Measurements from ENCODE around the gene NADK2. TPM values are rescaled to one million over a fixed set of nuclear protein-coding genes. Genes with fewer than 3 reads are reported as not detected.

NADK2 gene
- total RNA-seq, 1 experiment from 2014 or later = 23.7 TPM

DNA sequence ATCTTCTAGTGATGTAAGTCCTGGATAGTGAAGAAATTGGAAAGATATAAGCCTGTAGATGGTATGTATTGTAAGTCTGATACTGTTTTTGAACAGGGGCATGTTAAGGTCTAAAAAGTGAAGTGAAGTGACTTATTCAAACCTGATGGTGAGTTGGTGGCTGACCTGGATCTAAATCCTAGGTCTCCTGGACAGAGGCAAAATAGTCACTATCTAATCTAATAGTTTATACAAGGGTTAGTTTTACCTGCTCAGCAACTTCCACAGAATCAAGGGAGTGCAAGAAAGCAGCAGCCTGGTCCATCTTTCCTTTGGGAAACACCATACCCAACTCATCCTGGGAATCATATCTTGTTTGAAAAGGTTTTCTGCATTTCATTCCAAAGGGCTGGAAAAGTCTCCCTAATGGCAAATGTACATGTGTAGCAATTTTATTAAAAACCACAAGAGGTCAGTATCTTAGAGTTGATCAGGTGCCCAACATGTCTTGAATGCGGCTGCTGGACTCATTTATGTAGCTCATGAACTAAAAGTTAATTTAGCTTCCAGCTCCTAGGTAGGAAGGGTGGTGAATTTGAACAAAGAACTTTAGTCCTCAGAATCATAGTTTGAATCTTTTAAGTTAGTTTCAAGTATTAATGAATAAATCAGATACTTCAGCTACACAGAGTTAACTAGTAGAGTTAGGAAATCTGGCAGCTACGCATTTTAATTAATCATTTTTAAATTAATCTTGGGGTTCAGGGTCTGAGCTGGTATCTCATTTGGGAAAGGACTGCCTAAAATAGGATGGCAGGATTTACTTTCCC is 63.8 kb downstream of the NADK2 start:
- in situ Hi-C loops (cut with HindIII; ENCODE audit: low pct_unique_long_range_greater_than_20kb, low sequenced_read_pairs) = no loop called here
- DNase-seq (ENCODE audit: low read depth) = peak; percentile 16

- in situ Hi-C loops (cut with HindIII; ENCODE audit: low pct_unique_long_range_greater_than_20kb, low sequenced_read_pairs) = no loop called here
Measured at GRCh38 chr5:36177154-36177553, 64.6 kb downstream of the NADK2 start.

GRCh38 chr5:36175043-36175442 is 66.7 kb downstream of the NADK2 start:
- in situ Hi-C loops (cut with HindIII; ENCODE audit: low pct_unique_long_range_greater_than_20kb, low sequenced_read_pairs) = no loop called here
- DNase-seq (ENCODE audit: low read depth) = no peak

More at GRCh38 chr5:36177154-36177553, 64.6 kb downstream of the NADK2 start:
- no peak for DNase-seq (ENCODE audit: low read depth)

- DNase-seq (ENCODE audit: low read depth) = no peak
- in situ Hi-C loops (cut with HindIII; ENCODE audit: low pct_unique_long_range_greater_than_20kb, low sequenced_read_pairs) = no loop called here
Measured at GRCh38 chr5:36174119-36174518, 67.6 kb downstream of the NADK2 start.

DNA sequence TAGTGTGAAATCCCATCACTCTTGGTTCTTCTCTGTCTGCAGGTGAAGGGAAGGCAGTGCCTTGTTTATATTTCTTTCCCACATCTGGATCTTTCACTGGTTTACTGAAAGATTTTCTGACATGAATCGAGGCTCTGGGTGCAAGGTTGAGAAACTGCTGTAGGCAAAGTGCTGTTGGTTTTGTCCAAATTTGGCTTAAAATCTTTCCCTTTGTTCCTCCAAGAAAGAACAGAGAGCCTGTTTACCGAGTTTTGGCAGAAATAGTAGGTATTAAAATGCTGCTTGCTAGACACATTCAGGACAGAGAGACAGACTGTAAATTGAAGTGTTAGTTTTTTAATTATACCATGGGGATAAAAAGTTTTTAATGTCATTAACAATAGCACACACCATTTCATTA is 68.3 kb downstream of the NADK2 start:
- DNase-seq (ENCODE audit: low read depth) = no peak
- in situ Hi-C loops (cut with HindIII; ENCODE audit: low pct_unique_long_range_greater_than_20kb, low sequenced_read_pairs) = no loop called here

DNA sequence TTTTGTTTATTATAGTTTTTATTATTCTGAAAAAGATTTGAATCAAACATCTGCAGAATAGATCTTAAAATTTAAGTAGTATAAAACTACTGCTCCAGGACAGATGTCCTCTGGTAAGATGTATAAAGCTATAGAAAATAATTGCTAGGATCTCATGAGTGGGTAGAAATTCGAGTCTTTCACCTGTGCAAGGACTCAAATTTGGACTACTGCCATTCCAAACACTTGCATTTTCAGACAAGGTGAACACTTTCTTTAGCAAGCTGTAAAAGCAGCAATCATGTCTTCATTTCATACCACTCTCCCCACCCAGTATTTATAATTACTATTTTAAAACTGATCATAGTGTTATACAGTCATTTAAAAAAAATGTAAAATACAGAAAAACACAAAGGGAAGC is 69.1 kb downstream of the NADK2 start:
- DNase-seq (ENCODE audit: low read depth) = no peak
- in situ Hi-C loops (cut with HindIII; ENCODE audit: low pct_unique_long_range_greater_than_20kb, low sequenced_read_pairs) = no loop called here

GRCh38 chr5:36170832-36171424 is 70.8 kb downstream of the NADK2 start:
- in situ Hi-C loops (cut with HindIII; ENCODE audit: low pct_unique_long_range_greater_than_20kb, low sequenced_read_pairs) = no loop called here

DNA sequence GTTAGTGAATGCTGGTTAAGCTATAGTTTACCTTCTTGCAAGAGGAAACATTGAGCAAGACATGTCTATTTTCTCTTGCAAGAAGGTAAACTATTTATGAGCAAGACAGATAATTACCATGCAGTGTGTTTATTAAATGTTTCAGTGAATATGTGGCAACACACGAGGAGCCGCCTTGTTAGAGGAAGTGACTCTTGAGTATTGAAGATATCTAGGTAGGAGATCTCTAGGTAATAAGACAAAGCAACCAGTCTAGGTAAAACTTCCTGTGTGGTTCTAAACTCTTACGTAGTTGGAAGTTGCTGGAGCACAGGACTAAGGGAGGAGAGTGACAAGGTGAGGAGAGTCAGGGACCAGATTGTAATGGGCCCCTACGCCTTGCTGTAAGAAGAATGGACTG is 73.0 kb downstream of the NADK2 start:
- DNase-seq (ENCODE audit: low read depth) = no peak
- in situ Hi-C loops (cut with HindIII; ENCODE audit: low pct_unique_long_range_greater_than_20kb, low sequenced_read_pairs) = no loop called here

More at GRCh38 chr5:36170832-36171424, 70.8 kb downstream of the NADK2 start:
- DNase-seq (ENCODE audit: low read depth) = no peak

GRCh38 chr5:36164461-36164860 is 77.3 kb downstream of the NADK2 start:
- in situ Hi-C loops (cut with HindIII; ENCODE audit: low pct_unique_long_range_greater_than_20kb, low sequenced_read_pairs) = no loop called here
- no peak for DNase-seq (ENCODE audit: low read depth)

DNA sequence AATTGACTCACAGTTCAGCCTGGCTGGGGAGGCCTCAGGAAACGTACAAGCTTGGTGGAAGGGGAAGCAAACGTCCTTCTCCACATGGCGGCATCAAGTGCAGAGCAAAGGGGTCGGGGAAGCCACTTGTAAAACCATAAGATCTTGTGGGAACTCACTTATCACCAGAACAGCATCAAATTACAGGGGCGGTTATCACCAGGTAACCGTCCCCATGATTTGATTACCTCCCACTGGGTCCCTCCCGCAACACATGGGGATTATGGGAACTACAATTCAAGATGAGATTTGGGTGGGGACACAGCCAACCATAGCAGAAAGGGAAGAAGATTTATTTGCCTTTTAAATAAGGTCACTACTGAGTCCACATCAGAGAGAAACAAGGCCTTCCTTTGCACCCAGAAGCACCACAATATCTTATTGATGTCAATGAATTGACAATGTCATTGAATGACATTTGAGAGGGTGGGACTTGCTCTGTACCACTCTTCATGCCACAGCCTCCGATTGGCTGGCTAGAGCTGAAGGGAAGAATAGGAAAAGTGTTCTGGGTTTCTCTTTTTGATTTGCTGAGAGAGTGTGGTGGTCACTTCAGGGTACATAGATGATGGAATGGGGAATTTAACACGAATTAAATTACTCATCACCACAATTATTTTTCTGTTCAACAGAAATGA is 78.8 kb downstream of the NADK2 start:
- no peak for DNase-seq (ENCODE audit: low read depth)
- in situ Hi-C loops (cut with HindIII; ENCODE audit: low pct_unique_long_range_greater_than_20kb, low sequenced_read_pairs) = no loop called here

DNA sequence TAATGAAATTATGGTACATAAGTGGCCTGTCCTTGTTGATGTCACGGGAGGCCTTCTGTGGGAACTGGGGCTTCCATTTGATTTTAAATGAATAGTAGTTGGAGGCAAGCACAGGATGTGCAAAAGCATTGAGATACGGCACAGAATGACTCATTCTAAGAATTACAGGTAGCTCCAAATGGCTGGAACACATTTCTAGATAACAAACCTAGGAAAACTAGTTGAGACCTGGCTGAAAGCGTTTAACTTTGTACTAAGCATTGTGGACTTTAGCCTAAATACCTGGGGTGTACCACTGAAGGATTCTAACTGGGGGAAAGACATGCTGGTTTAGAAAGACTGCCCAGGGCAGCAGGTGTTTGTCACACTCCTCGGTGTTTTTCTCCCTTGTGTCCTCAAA is 80.4 kb downstream of the NADK2 start:
- no peak for DNase-seq (ENCODE audit: low read depth)
- in situ Hi-C loops (cut with HindIII; ENCODE audit: low pct_unique_long_range_greater_than_20kb, low sequenced_read_pairs) = no loop called here

GRCh38 chr5:36160617-36161016 is 81.1 kb downstream of the NADK2 start:
- DNase-seq (ENCODE audit: low read depth) = no peak
- in situ Hi-C loops (cut with HindIII; ENCODE audit: low pct_unique_long_range_greater_than_20kb, low sequenced_read_pairs) = no loop called here

GRCh38 chr5:36158144-36158543 is 83.6 kb downstream of the NADK2 start:
- in situ Hi-C loops (cut with HindIII; ENCODE audit: low pct_unique_long_range_greater_than_20kb, low sequenced_read_pairs) = no loop called here
- DNase-seq (ENCODE audit: low read depth) = no peak

- DNase-seq (ENCODE audit: low read depth) = no peak
- in situ Hi-C loops (cut with HindIII; ENCODE audit: low pct_unique_long_range_greater_than_20kb, low sequenced_read_pairs) = no loop called here
Measured at GRCh38 chr5:36156619-36157018, 85.1 kb downstream of the NADK2 start.

DNA sequence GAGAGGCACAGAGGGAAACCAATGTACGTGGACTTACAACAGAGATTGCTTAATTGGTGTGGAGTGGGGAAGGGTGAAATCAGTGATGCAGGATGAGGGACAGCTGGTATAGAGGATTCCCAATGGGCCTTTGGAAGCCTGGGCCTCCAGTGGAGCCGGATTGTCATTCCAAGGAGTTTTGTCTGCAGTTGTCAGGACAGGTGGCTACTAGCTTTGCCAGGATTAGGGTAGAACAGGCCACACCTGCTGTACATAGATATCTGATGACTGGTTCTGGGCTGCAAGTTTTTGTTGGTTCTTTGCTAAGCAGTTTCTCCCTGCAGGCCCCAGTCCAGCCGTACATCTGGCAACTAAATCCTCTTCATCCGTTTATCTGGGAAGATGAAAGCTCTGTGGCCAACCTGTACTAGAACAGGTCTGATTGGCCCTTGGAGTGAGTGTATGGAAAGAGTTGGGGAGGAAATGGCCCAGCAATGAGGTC is 85.6 kb downstream of the NADK2 start:
- in situ Hi-C loops (cut with HindIII; ENCODE audit: low pct_unique_long_range_greater_than_20kb, low sequenced_read_pairs) = no loop called here
- DNase-seq (ENCODE audit: low read depth) = no peak

- in situ Hi-C loops (cut with HindIII; ENCODE audit: low pct_unique_long_range_greater_than_20kb, low sequenced_read_pairs) = no loop called here
- DNase-seq (ENCODE audit: low read depth) = no peak
Measured at GRCh38 chr5:36155291-36155690, 86.4 kb downstream of the NADK2 start.

DNA sequence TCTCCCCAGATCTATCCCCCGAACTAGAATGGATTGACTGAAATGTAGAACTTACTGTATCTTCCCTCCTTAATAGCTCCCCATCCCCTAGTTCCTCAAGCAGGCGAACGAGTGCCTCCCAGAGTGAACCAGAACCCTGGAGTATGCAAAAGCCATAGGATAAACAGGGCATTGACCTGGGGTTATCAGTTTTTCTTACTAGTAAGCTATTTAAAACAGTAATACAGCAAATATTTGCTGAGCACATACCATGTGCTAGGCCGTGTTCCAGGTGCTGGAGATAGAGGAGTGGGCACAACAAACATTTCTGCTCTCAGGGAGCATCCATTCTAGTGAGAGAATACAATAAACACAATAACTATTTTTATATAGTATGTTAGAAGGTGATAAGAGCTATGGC is 88.0 kb downstream of the NADK2 start:
- no peak for DNase-seq (ENCODE audit: low read depth)
- in situ Hi-C loops (cut with HindIII; ENCODE audit: low pct_unique_long_range_greater_than_20kb, low sequenced_read_pairs) = no loop called here

- no peak for DNase-seq (ENCODE audit: low read depth)
- in situ Hi-C loops (cut with HindIII; ENCODE audit: low pct_unique_long_range_greater_than_20kb, low sequenced_read_pairs) = no loop called here
Measured at GRCh38 chr5:36153298-36153677, 88.4 kb downstream of the NADK2 start.
